HEK293 (cell line): Measurements from ENCODE around the gene TFAP2B.

ENCODE experiments used
- CTCF ChIA-PET: fragments of 350-600 bp; formaldehyde crosslinking; extraction: SDS; loops from one replicate; lab custom pipeline; 2021; ENCODE audit warnings: antibody characterized with exemption; lab: Yijun Ruan, JAX
- POLR2A ChIA-PET: fragments of 300-600 bp; formaldehyde crosslinking; extraction: SDS; loops from one replicate; lab custom pipeline; 2020; ENCODE audit warnings: antibody characterized with exemption, inconsistent platforms; lab: Yijun Ruan, JAX
- H3K27ac ChIP-seq: fragments of 200-500 bp; sonication (Bioruptor generic); 2 replicates; pipeline ENCODE4 v1.5.1; 2014; ENCODE audit warnings: low read depth, low read length, control low read depth, inconsistent platforms; ENCODE audit errors: extremely low read depth
- H3K36me3 ChIP-seq, 2 experiments: fragments of 200-500 bp in 1 of 2; sonication (Bioruptor generic) in 1 of 2; 1 replicate in 1 of 2; 2 replicates in 1 of 2; pipeline ENCODE4 v1.5.1; 2014 to 2017; ENCODE audit warnings: inconsistent platforms in 2 of 2, low read length in 2 of 2; ENCODE audit not compliant: control insufficient read depth in 2 of 2, insufficient read depth in 1 of 2
- H3K4me1 ChIP-seq: fragments of 200-500 bp; sonication (Bioruptor generic); 2 replicates; pipeline ENCODE4 v1.5.1; 2014; ENCODE audit warnings: mild to moderate bottlenecking, low read length, inconsistent platforms; ENCODE audit not compliant: control insufficient read depth, insufficient read depth
- H3K4me3 ChIP-seq: 2 replicates; pipeline ENCODE4 v1.5.1; 2011; ENCODE audit warnings: low read depth, mild to moderate bottlenecking, control low read depth, low read length, moderate library complexity
- H3K9me3 ChIP-seq: fragments of 200-500 bp; sonication (Bioruptor generic); 2 replicates; pipeline ENCODE4 v1.5.1; 2014; ENCODE audit warnings: low read depth, low read length, inconsistent platforms; ENCODE audit not compliant: control insufficient read depth, insufficient read depth
- HIC1 ChIP-seq: fragments of 450-650 bp; formaldehyde crosslinking; IDR thresholded peaks from 2 replicates; pipeline ENCODE4 v1.5.1; 2016; ENCODE audit warnings: missing biosample characterization, missing genetic modification characterization
- INSM2 ChIP-seq: fragments of 450-650 bp; formaldehyde crosslinking; IDR thresholded peaks from 2 replicates; pipeline ENCODE4 v1.5.1; 2016; ENCODE audit warnings: missing biosample characterization, missing genetic modification characterization
- PRDM2 ChIP-seq: fragments of 450-650 bp; formaldehyde crosslinking; IDR thresholded peaks from 2 replicates; pipeline ENCODE4 v1.5.1; 2016; ENCODE audit warnings: missing biosample characterization, missing genetic modification characterization, borderline replicate concordance
- TRIM28 ChIP-seq: IDR thresholded peaks from 2 replicates; pipeline ENCODE4 v1.6.1; 2011; ENCODE audit warnings: low read length, control low read depth, borderline replicate concordance
- ZNF133 ChIP-seq: fragments of 450-650 bp; formaldehyde crosslinking; IDR thresholded peaks from 2 replicates; pipeline ENCODE4 v1.5.1; 2016; ENCODE audit warnings: missing biosample characterization, missing genetic modification characterization
- ZNF175 ChIP-seq: fragments of 450-650 bp; formaldehyde crosslinking; IDR thresholded peaks from 2 replicates; pipeline ENCODE4 v1.5.1; 2016; ENCODE audit warnings: missing biosample characterization, missing genetic modification characterization
- ZNF37A ChIP-seq: fragments of 450-650 bp; IDR thresholded peaks from 2 replicates; pipeline ENCODE4 v1.5.1; 2018; ENCODE audit warnings: missing biosample characterization, missing genetic modification characterization
- ZNF426 ChIP-seq: fragments of 450-650 bp; formaldehyde crosslinking; IDR thresholded peaks from 2 replicates; pipeline ENCODE4 v1.5.1; 2017; ENCODE audit warnings: missing biosample characterization, missing genetic modification characterization, mild to moderate bottlenecking, inconsistent platforms, moderate library complexity
- ZNF510 ChIP-seq: fragments of 450-650 bp; formaldehyde crosslinking; IDR thresholded peaks from 2 replicates; pipeline ENCODE4 v1.5.1; 2018; ENCODE audit warnings: mild to moderate bottlenecking, missing genetic modification characterization, missing biosample characterization; ENCODE audit not compliant: insufficient replicate concordance
- ZNF561 ChIP-seq: fragments of 450-650 bp; IDR thresholded peaks from 2 replicates; pipeline ENCODE4 v1.5.1; 2018; ENCODE audit warnings: missing biosample characterization, missing genetic modification characterization, borderline replicate concordance
- ZNF610 ChIP-seq: fragments of 450-650 bp; formaldehyde crosslinking; IDR thresholded peaks from 2 replicates; pipeline ENCODE4 v1.5.1; 2016; ENCODE audit warnings: missing biosample characterization, missing genetic modification characterization, borderline replicate concordance

The TFAP2B gene

GRCh38 chr6:50846144-50846851, 27.6 kb downstream of the TFAP2B start (continued):
- no peak for TF ChIP-seq PRDM2 (tag by site-specific recombination)

- H3K4me3 ChIP-seq = no peak overlapping the region
- no peaks in the 10 kb centered on the region for H3K9me3 ChIP-seq
- no peaks in the 10 kb centered on the region for H3K4me1 ChIP-seq
- no peaks in the 10 kb centered on the region for H3K36me3 ChIP-seq
- CTCF ChIA-PET = no interaction called here
- TF ChIP-seq HIC1 (no peak), TRIM28 (peak; percentile 26; the same call in 1 of the 2 replicates)
- no peak overlapping the region for H3K27ac ChIP-seq
- POLR2A ChIA-PET = no interaction called here
Observed at GRCh38 chr6:50846852-50847155, 28.1 kb downstream of the TFAP2B start.

- Histone ChIP-seq H3K9me3 (no peaks in the 10 kb centered on the region), H3K4me3 (no peak overlapping the region), H3K4me1 (no peaks in the 10 kb centered on the region), H3K36me3 (no peaks in the 10 kb centered on the region), H3K27ac (no peak overlapping the region)
- POLR2A ChIA-PET = no interaction called here
- CTCF ChIA-PET = no interaction called here
- TF ChIP-seq INSM2 (no peak), ZNF426 (tag by site-specific recombination) (no peak), ZNF561 (tag by site-specific recombination) (no peak), ZNF610 (tag by site-specific recombination) (no peak), ZNF37A (tag by site-specific recombination) (no peak), ZNF510 (tag by site-specific recombination) (no peak), ZNF175 (tag by site-specific recombination) (no peak), ZNF133 (tag by site-specific recombination) (no peak)
- TF ChIP-seq, all 188 proteins: peak for 0
Observed at GRCh38 chr6:50847890-50848594, 29.4 kb downstream of the TFAP2B start.
